ENCODE data around the gene CDK6.

- TF ChIP-seq CTCF (IDR thresholded peaks at IDR 0.05) (no peak), POLR2A (IDR thresholded peaks at IDR 0.05) (no peak)
Observed at GRCh38 chr7:92560602-92561001, 275.8 kb downstream of the CDK6 start.
